ENCODE results near the gene BTLA.
"Not testable (repeated sequence)": the region's sequence is repeated elsewhere in the genome, so short reads cannot be mapped to it uniquely, and the experiment has no call there.

BTLA gene

GRCh38 chr3:112498914-112499711 lies at the start of gene BTLA:
Gene BTLA (minus strand): TSS chr3:112499472. CDS start chr3:112499358, 114 bp downstream.
- DNase-seq (ENCODE audit: low read depth), result no peak

GRCh38 chr3:112546216-112546759 lies 47.0 kb upstream of the BTLA start:
- no peak for DNase-seq (ENCODE audit: low read depth)

- no peak for DNase-seq (ENCODE audit: low read depth)
These were observed 40.8 kb upstream of the BTLA start for GRCh38 chr3:112539825-112540650.

GRCh38 chr3:112531358-112531781 lies 32.1 kb upstream of the BTLA start:
- peak; percentile 37 for DNase-seq (ENCODE audit: low read depth)

- no peak for DNase-seq (ENCODE audit: low read depth)
These were observed 31.3 kb upstream of the BTLA start for GRCh38 chr3:112530573-112530972.

GRCh38 chr3:112524127-112524526 lies 24.9 kb upstream of the BTLA start:
- not testable (repeated sequence) for DNase-seq (ENCODE audit: low read depth)

- peak; percentile 77 for DNase-seq (ENCODE audit: low read depth)
These were observed 20.2 kb upstream of the BTLA start for GRCh38 chr3:112519424-112520001.

GRCh38 chr3:112518970-112519369 lies 19.7 kb upstream of the BTLA start:
- DNase-seq (ENCODE audit: low read depth), result peak; percentile 21

- peak; percentile 37 for DNase-seq (ENCODE audit: low read depth)
These were observed 15.4 kb upstream of the BTLA start for GRCh38 chr3:112514527-112515128.

- no peak for DNase-seq (ENCODE audit: low read depth)
These were observed 13.0 kb upstream of the BTLA start for GRCh38 chr3:112512320-112512719.

GRCh38 chr3:112508860-112509259 lies 9.6 kb upstream of the BTLA start:
- no peak for DNase-seq (ENCODE audit: low read depth)

GRCh38 chr3:112508261-112508660 lies 9.0 kb upstream of the BTLA start:
- DNase-seq (ENCODE audit: low read depth), result peak; percentile 4

- DNase-seq (ENCODE audit: low read depth), result no peak
These were observed 6.6 kb upstream of the BTLA start for GRCh38 chr3:112505907-112506306.

GRCh38 chr3:112504123-112504522 lies 4.9 kb upstream of the BTLA start:
- DNase-seq (ENCODE audit: low read depth), result no peak

- no peak for DNase-seq (ENCODE audit: low read depth)
These were observed 4.2 kb upstream of the BTLA start for GRCh38 chr3:112503304-112503972.

- no peak for DNase-seq (ENCODE audit: low read depth)
These were observed 1.3 kb upstream of the BTLA start for GRCh38 chr3:112500621-112501020.

- no peak for DNase-seq (ENCODE audit: low read depth)
These were observed 1.2 kb downstream of the BTLA start for GRCh38 chr3:112497897-112498548.

- DNase-seq (ENCODE audit: low read depth), result no peak
These were observed 2.8 kb downstream of the BTLA start for GRCh38 chr3:112496366-112497067.

GRCh38 chr3:112494448-112494767 lies 4.9 kb downstream of the BTLA start:
- DNase-seq (ENCODE audit: low read depth), result not testable (repeated sequence)

- DNase-seq (ENCODE audit: low read depth), result no peak
These were observed 7.1 kb downstream of the BTLA start for GRCh38 chr3:112492124-112492523.

Data from amniotic epithelial cell (primary cell).